Testis (tissue), 2 donors: Measurements from ENCODE around the gene CORO2B.

Experiments used
- POLR2A ChIP-seq: fragments of 450-650 bp; IDR thresholded peaks from one replicate; pipeline ENCODE4 v1.6.1; 2017; ENCODE audit warnings: antibody characterized with exemption, mild to moderate bottlenecking, moderate library complexity
- TF ChIP-seq, protein P1 (sequence below), 3 experiments: fragments of 450-650 bp in 2 of 3; fragments of 200-600 bp in 1 of 3; sonication (generic) in 1 of 3; IDR thresholded peaks; one replicate each; pipeline ENCODE4 v1.5.1; 2016 to 2019; ENCODE audit warnings: antibody characterized with exemption in 3 of 3, mild to moderate bottlenecking in 2 of 3, moderate library complexity in 1 of 3

DNA sequence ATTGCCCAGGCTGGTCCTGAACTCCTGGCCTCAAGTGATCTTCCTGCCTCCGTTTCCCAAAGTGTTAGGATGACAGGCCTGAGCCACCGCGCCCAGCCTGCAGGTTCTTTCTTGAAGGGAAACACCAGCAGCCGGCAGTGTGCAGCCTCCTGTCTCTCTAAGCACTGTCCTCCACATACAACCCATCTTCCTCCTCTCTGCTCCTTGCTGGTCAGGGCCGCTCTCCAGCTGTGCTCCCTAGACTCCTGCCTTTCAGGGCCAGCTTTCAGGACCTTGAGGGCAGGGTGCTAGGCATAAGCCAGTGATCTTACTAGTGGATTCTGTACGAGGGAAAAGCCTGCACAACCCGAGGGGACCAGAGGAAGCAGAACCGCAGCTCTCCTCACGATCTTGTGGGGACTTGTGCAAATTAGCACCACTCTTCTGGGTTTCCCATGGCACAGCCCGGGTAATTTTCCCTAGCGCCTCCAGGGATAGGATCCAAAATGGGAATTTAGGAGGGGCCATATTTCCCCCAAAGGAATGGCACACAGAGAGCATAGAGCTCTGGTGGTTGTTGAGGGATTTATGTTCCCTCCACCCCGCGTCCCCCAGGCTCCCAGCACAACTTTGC, 18.2 kb upstream of the CORO2B start:
- TF ChIP-seq, protein P1, sequence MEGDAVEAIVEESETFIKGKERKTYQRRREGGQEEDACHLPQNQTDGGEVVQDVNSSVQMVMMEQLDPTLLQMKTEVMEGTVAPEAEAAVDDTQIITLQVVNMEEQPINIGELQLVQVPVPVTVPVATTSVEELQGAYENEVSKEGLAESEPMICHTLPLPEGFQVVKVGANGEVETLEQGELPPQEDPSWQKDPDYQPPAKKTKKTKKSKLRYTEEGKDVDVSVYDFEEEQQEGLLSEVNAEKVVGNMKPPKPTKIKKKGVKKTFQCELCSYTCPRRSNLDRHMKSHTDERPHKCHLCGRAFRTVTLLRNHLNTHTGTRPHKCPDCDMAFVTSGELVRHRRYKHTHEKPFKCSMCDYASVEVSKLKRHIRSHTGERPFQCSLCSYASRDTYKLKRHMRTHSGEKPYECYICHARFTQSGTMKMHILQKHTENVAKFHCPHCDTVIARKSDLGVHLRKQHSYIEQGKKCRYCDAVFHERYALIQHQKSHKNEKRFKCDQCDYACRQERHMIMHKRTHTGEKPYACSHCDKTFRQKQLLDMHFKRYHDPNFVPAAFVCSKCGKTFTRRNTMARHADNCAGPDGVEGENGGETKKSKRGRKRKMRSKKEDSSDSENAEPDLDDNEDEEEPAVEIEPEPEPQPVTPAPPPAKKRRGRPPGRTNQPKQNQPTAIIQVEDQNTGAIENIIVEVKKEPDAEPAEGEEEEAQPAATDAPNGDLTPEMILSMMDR (IDR thresholded peaks at IDR 0.05): no peak
- TF ChIP-seq POLR2A: no peak
